ENCODE results near the gene TMEM170B.

Gene TMEM170B

GRCh38 chr6:11537229-11538051 is at the start of gene TMEM170B:
TMEM170B (plus strand) TSS chr6:11537749; CDS start chr6:11538278, 529 bp downstream.
- H3K9me3 Mint-ChIP-seq, result no peaks in the 10 kb centered on the region
- H3K4me1 Mint-ChIP-seq (ENCODE audit: low read depth), result peaks cover 8% of the 10 kb centered on the region
- H3K36me3 Mint-ChIP-seq (ENCODE audit: low read depth), result no peaks in the 10 kb centered on the region
- H3K27me3 Mint-ChIP-seq (ENCODE audit: low read depth), result peaks cover 77% of the 10 kb centered on the region
- peak within 1 kb of the TSS; percentile 50 for H3K27ac Mint-ChIP-seq
- H3K4me3 Mint-ChIP-seq, result peak within 1 kb of the TSS; percentile 83

GRCh38 chr6:11490996-11491395 is 46.6 kb upstream of the TMEM170B start:
- Mint-ChIP-seq H3K9me3 (no peaks in the 10 kb centered on the region), H3K36me3 (ENCODE audit: low read depth) (no peaks in the 10 kb centered on the region), H3K27me3 (ENCODE audit: low read depth) (peaks cover 3% of the 10 kb centered on the region), H3K4me3 (no peak overlapping the region), H3K27ac (no peak overlapping the region), H3K4me1 (ENCODE audit: low read depth) (peaks cover 2% of the 10 kb centered on the region)

- Mint-ChIP-seq H3K27me3 (ENCODE audit: low read depth) (peaks cover 3% of the 10 kb centered on the region), H3K27ac (no peak overlapping the region), H3K4me1 (ENCODE audit: low read depth) (peaks cover 2% of the 10 kb centered on the region), H3K36me3 (ENCODE audit: low read depth) (no peaks in the 10 kb centered on the region), H3K9me3 (no peaks in the 10 kb centered on the region), H3K4me3 (no peak overlapping the region)
Measured at GRCh38 chr6:11491596-11492463, 45.7 kb upstream of the TMEM170B start.

- no peaks in the 10 kb centered on the region for H3K27me3 Mint-ChIP-seq (ENCODE audit: low read depth)
- H3K9me3 Mint-ChIP-seq, result no peaks in the 10 kb centered on the region
- no peaks in the 10 kb centered on the region for H3K36me3 Mint-ChIP-seq (ENCODE audit: low read depth)
- H3K27ac Mint-ChIP-seq, result no peak overlapping the region
- no peak overlapping the region for H3K4me3 Mint-ChIP-seq
- H3K4me1 Mint-ChIP-seq (ENCODE audit: low read depth), result peaks cover 2% of the 10 kb centered on the region
Measured at GRCh38 chr6:11492464-11493290, 44.9 kb upstream of the TMEM170B start.

GRCh38 chr6:11493974-11494373 is 43.6 kb upstream of the TMEM170B start:
- no peaks in the 10 kb centered on the region for H3K36me3 Mint-ChIP-seq (ENCODE audit: low read depth)
- H3K9me3 Mint-ChIP-seq, result no peaks in the 10 kb centered on the region
- no peaks in the 10 kb centered on the region for H3K27me3 Mint-ChIP-seq (ENCODE audit: low read depth)
- no peak overlapping the region for H3K27ac Mint-ChIP-seq
- peaks cover 2% of the 10 kb centered on the region for H3K4me1 Mint-ChIP-seq (ENCODE audit: low read depth)
- no peak overlapping the region for H3K4me3 Mint-ChIP-seq

GRCh38 chr6:11494786-11495564 is 42.6 kb upstream of the TMEM170B start:
- no peak overlapping the region for H3K4me3 Mint-ChIP-seq
- no peak overlapping the region for H3K27ac Mint-ChIP-seq
- H3K27me3 Mint-ChIP-seq (ENCODE audit: low read depth), result no peaks in the 10 kb centered on the region
- no peaks in the 10 kb centered on the region for H3K36me3 Mint-ChIP-seq (ENCODE audit: low read depth)
- H3K9me3 Mint-ChIP-seq, result no peaks in the 10 kb centered on the region
- peaks cover 2% of the 10 kb centered on the region for H3K4me1 Mint-ChIP-seq (ENCODE audit: low read depth)

- no peak overlapping the region for H3K27ac Mint-ChIP-seq
- H3K36me3 Mint-ChIP-seq (ENCODE audit: low read depth), result no peaks in the 10 kb centered on the region
- H3K4me1 Mint-ChIP-seq (ENCODE audit: low read depth), result peaks cover 2% of the 10 kb centered on the region
- no peaks in the 10 kb centered on the region for H3K27me3 Mint-ChIP-seq (ENCODE audit: low read depth)
- no peak overlapping the region for H3K4me3 Mint-ChIP-seq
- no peaks in the 10 kb centered on the region for H3K9me3 Mint-ChIP-seq
Measured at GRCh38 chr6:11495565-11496145, 41.9 kb upstream of the TMEM170B start.

- Mint-ChIP-seq H3K36me3 (ENCODE audit: low read depth) (peaks cover 1% of the 10 kb centered on the region), H3K27ac (no peak overlapping the region), H3K9me3 (no peaks in the 10 kb centered on the region), H3K27me3 (ENCODE audit: low read depth) (peaks cover 4% of the 10 kb centered on the region), H3K4me1 (ENCODE audit: low read depth) (peaks cover 2% of the 10 kb centered on the region), H3K4me3 (no peak overlapping the region)
Measured at GRCh38 chr6:11496152-11497060, 41.1 kb upstream of the TMEM170B start.

GRCh38 chr6:11497107-11497506 is 40.4 kb upstream of the TMEM170B start:
- H3K4me1 Mint-ChIP-seq (ENCODE audit: low read depth), result peaks cover 2% of the 10 kb centered on the region
- no peaks in the 10 kb centered on the region for H3K9me3 Mint-ChIP-seq
- H3K27ac Mint-ChIP-seq, result no peak overlapping the region
- no peak overlapping the region for H3K4me3 Mint-ChIP-seq
- peaks cover 1% of the 10 kb centered on the region for H3K36me3 Mint-ChIP-seq (ENCODE audit: low read depth)
- H3K27me3 Mint-ChIP-seq (ENCODE audit: low read depth), result peaks cover 4% of the 10 kb centered on the region

- Mint-ChIP-seq H3K27me3 (ENCODE audit: low read depth) (peaks cover 7% of the 10 kb centered on the region), H3K4me1 (ENCODE audit: low read depth) (peaks cover 2% of the 10 kb centered on the region), H3K36me3 (ENCODE audit: low read depth) (peaks cover 1% of the 10 kb centered on the region), H3K27ac (no peak overlapping the region), H3K4me3 (no peak overlapping the region), H3K9me3 (no peaks in the 10 kb centered on the region)
Measured at GRCh38 chr6:11497881-11498280, 39.7 kb upstream of the TMEM170B start.

GRCh38 chr6:11500008-11500407 is 37.5 kb upstream of the TMEM170B start:
- Mint-ChIP-seq H3K4me3 (no peak overlapping the region), H3K27ac (no peak overlapping the region), H3K27me3 (ENCODE audit: low read depth) (peaks cover 16% of the 10 kb centered on the region), H3K4me1 (ENCODE audit: low read depth) (peaks cover 2% of the 10 kb centered on the region), H3K36me3 (ENCODE audit: low read depth) (peaks cover 1% of the 10 kb centered on the region), H3K9me3 (no peaks in the 10 kb centered on the region)

- no peak overlapping the region for H3K4me3 Mint-ChIP-seq
- no peaks in the 10 kb centered on the region for H3K36me3 Mint-ChIP-seq (ENCODE audit: low read depth)
- no peak overlapping the region for H3K27ac Mint-ChIP-seq
- H3K4me1 Mint-ChIP-seq (ENCODE audit: low read depth), result no peaks in the 10 kb centered on the region
- no peaks in the 10 kb centered on the region for H3K9me3 Mint-ChIP-seq
- H3K27me3 Mint-ChIP-seq (ENCODE audit: low read depth), result peaks cover 49% of the 10 kb centered on the region
Measured at GRCh38 chr6:11509471-11509870, 28.1 kb upstream of the TMEM170B start.

- Mint-ChIP-seq H3K4me3 (no peak overlapping the region), H3K36me3 (ENCODE audit: low read depth) (no peaks in the 10 kb centered on the region), H3K9me3 (peaks cover 7% of the 10 kb centered on the region), H3K27ac (no peak overlapping the region), H3K27me3 (ENCODE audit: low read depth) (peaks cover 47% of the 10 kb centered on the region), H3K4me1 (ENCODE audit: low read depth) (no peaks in the 10 kb centered on the region)
Measured at GRCh38 chr6:11514672-11515071, 22.9 kb upstream of the TMEM170B start.
